GM18858 (cell line): ENCODE measurements around the gene SCLY.

Experiments
- ATAC-seq: cut with Tn5 transposase; IDR thresholded peaks from one replicate; pipeline ENCODE4 v1.9.1; 2021; ENCODE audit not compliant: unreplicated experiment

Gene SCLY

GRCh38 chr2:238124488-238125126 is 63.8 kb downstream of the SCLY start:
- no peak for ATAC-seq

- no peak for ATAC-seq
Observed at GRCh38 chr2:238125127-238125885, 64.5 kb downstream of the SCLY start.

GRCh38 chr2:238126338-238126737 is 65.5 kb downstream of the SCLY start:
- no peak for ATAC-seq

- no peak for ATAC-seq
Observed at GRCh38 chr2:238126775-238127164, 66.0 kb downstream of the SCLY start.

GRCh38 chr2:238127165-238128060 is 66.6 kb downstream of the SCLY start:
- ATAC-seq: no peak

- ATAC-seq: no peak
Observed at GRCh38 chr2:238128061-238128440, 67.2 kb downstream of the SCLY start.

GRCh38 chr2:238128534-238129001 is 67.8 kb downstream of the SCLY start:
- ATAC-seq: no peak

- no peak for ATAC-seq
Observed at GRCh38 chr2:238129166-238130010, 68.6 kb downstream of the SCLY start.

GRCh38 chr2:238130111-238130695 is 69.4 kb downstream of the SCLY start:
- ATAC-seq: no peak

GRCh38 chr2:238130696-238131628 is 70.2 kb downstream of the SCLY start:
- ATAC-seq: no peak

- no peak for ATAC-seq
Observed at GRCh38 chr2:238131761-238132462, 71.1 kb downstream of the SCLY start.

GRCh38 chr2:238132463-238133450 is 72.0 kb downstream of the SCLY start:
- ATAC-seq: no peak

- no peak for ATAC-seq
Observed at GRCh38 chr2:238133499-238134392, 72.9 kb downstream of the SCLY start.

- no peak for ATAC-seq
Observed at GRCh38 chr2:238134393-238134785, 73.6 kb downstream of the SCLY start.

- no peak for ATAC-seq
Observed at GRCh38 chr2:238135601-238136150, 74.9 kb downstream of the SCLY start.
